Gastrocnemius medialis (tissue), 4 donors: ENCODE data around the gene C4orf33.

Source experiments
- CTCF ChIP-seq, 5 experiments: fragments of 450-650 bp in 3 of 5; fragments of 200-600 bp in 2 of 5; sonication (generic) in 2 of 5; IDR thresholded peaks in 4 of 5; conservative IDR thresholded peaks in 1 of 5; 1 replicate in 4 of 5; 2 replicates in 1 of 5; pipeline ENCODE4 v1.5.1; 2016 to 2019; ENCODE audit warnings: antibody characterized with exemption in 5 of 5, mild to moderate bottlenecking in 3 of 5, moderate library complexity in 3 of 5
- POLR2A ChIP-seq, 2 donors: fragments of 450-650 bp; IDR thresholded peaks; one replicate each; pipeline ENCODE4 v1.6.1; 2017; ENCODE audit warnings: antibody characterized with exemption in 2 of 2, mild to moderate bottlenecking in 2 of 2, moderate library complexity in 2 of 2

GRCh38 chr4:129063640-129064039 lies 32.3 kb upstream of the C4orf33 start:
- TF ChIP-seq CTCF (IDR thresholded peaks at IDR 0.05 in 4 of 5, conservative IDR thresholded peaks at IDR 0.05 in 1 of 5): no peak
- no peak for TF ChIP-seq POLR2A (IDR thresholded peaks at IDR 0.05)
